Measurements from ENCODE around the gene ZNF580. TPM values are rescaled to one million over a fixed set of nuclear protein-coding genes. Genes with fewer than 3 reads are reported as not detected.

Gene ZNF580
- total RNA-seq, 2 donors from 2014 or later = 49.7 to 70.5 TPM

DNA sequence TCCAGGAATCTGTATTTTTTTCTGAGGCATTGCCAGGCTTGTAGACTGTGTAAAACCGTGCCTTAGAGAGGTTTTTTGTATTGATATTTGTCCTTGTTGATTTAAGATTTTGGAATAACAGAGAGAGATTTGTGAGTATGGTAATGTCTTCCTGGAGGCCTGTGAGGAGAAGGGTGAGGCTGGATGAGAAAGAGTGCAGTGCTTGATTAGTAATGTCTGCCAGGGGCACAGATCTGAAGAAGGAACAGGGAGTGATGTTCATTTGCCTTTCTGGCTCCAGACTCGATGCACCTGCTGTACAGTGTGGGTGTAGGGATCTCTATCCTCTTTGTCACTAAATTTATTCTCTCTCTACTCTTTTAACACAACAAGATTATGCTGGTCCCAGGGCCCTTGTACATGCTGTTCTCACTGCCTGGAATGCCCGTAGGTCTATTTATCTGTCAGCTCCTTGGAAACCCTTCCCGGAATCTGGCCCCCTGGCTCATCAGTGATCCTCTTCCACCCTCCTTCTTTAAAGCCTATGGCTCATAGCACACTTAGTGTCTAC, 45.7 kb upstream of the ZNF580 start:
- Histone ChIP-seq H3K27ac (no peak overlapping the region), H3K36me3 (no peaks in the 10 kb centered on the region), H3K9me3 (no peaks in the 10 kb centered on the region), H3K27me3 (replicated peaks; ENCODE audit: insufficient read depth) (no peaks in the 10 kb centered on the region), H3K4me1 (replicated peaks) (no peaks in the 10 kb centered on the region), H3K4me3 (no peak overlapping the region)
- 85% methylated on average over 4 of the region's 4 CpGs for WGBS
- intact Hi-C loops (cut with DNase I) = no loop called here
- DNase-seq (ENCODE audit: low spot score) = no peak
- no peak for TF ChIP-seq POLR2AphosphoS5 (IDR thresholded peaks at IDR 0.05)
- TF ChIP-seq POLR2A (IDR thresholded peaks at IDR 0.05) = no peak
- TF ChIP-seq, protein P1, sequence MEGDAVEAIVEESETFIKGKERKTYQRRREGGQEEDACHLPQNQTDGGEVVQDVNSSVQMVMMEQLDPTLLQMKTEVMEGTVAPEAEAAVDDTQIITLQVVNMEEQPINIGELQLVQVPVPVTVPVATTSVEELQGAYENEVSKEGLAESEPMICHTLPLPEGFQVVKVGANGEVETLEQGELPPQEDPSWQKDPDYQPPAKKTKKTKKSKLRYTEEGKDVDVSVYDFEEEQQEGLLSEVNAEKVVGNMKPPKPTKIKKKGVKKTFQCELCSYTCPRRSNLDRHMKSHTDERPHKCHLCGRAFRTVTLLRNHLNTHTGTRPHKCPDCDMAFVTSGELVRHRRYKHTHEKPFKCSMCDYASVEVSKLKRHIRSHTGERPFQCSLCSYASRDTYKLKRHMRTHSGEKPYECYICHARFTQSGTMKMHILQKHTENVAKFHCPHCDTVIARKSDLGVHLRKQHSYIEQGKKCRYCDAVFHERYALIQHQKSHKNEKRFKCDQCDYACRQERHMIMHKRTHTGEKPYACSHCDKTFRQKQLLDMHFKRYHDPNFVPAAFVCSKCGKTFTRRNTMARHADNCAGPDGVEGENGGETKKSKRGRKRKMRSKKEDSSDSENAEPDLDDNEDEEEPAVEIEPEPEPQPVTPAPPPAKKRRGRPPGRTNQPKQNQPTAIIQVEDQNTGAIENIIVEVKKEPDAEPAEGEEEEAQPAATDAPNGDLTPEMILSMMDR (IDR thresholded peaks at IDR 0.05) = no peak

DNA sequence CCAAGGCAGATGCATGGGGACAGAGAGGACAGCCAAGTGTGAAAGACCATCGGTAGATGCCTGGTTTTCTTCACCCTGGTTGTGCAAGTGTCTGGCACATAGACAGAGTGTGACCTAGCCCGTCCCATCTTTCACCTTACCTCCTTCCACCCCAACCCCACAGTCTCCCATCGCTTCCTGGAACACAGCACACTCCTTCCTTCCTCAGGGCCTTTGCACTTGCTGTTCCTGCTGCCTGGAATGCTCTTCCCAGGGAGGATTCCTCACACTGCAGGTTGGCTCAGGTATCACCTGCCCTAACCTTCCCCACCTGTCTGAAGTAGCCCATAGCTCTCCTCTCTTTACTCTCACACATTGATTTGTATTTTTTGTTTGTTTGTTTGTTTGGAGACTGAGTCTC, 44.5 kb upstream of the ZNF580 start:
- DNase-seq (ENCODE audit: low spot score) = no peak
- Histone ChIP-seq H3K4me1 (replicated peaks) (peaks cover 4% of the 10 kb centered on the region), H3K36me3 (no peaks in the 10 kb centered on the region), H3K4me3 (no peak overlapping the region), H3K27ac (no peak overlapping the region), H3K9me3 (no peaks in the 10 kb centered on the region), H3K27me3 (replicated peaks; ENCODE audit: insufficient read depth) (no peaks in the 10 kb centered on the region)
- TF ChIP-seq, protein P1 (IDR thresholded peaks at IDR 0.05) = no peak
- intact Hi-C loops (cut with DNase I) = no loop called here
- 98% methylated on average over 3 of the region's 3 CpGs for whole genome bisulfite sequencing

GRCh38 chr19:55597501-55597921, 43.3 kb upstream of the ZNF580 start:
- 95% methylated on average over 30 of the region's 30 CpGs for WGBS
- H3K27me3 ChIP-seq (replicated peaks; ENCODE audit: insufficient read depth) = no peaks in the 10 kb centered on the region
- no peak overlapping the region for H3K27ac ChIP-seq
- H3K36me3 ChIP-seq = no peaks in the 10 kb centered on the region
- TF ChIP-seq POLR2AphosphoS5 (IDR thresholded peaks at IDR 0.05) (no peak), POLR2A (IDR thresholded peaks at IDR 0.05) (no peak)
- TF ChIP-seq, protein P1 (IDR thresholded peaks at IDR 0.05) = no peak
- DNase-seq (ENCODE audit: low spot score) = no peak
- peaks cover 4% of the 10 kb centered on the region for H3K4me1 ChIP-seq (replicated peaks)
- H3K9me3 ChIP-seq = no peaks in the 10 kb centered on the region
- intact Hi-C loops (cut with DNase I) = no loop called here
- H3K4me3 ChIP-seq = no peak overlapping the region

- no peaks in the 10 kb centered on the region for H3K36me3 ChIP-seq
These were observed 42.8 kb upstream of the ZNF580 start for GRCh38 chr19:55598034-55598433.

More at GRCh38 chr19:55598034-55598433, 42.8 kb upstream of the ZNF580 start:
- TF ChIP-seq, protein P1 (IDR thresholded peaks at IDR 0.05) = no peak
- no peak for TF ChIP-seq POLR2AphosphoS5 (IDR thresholded peaks at IDR 0.05)
- no peak for TF ChIP-seq POLR2A (IDR thresholded peaks at IDR 0.05)
- H3K9me3 ChIP-seq = no peaks in the 10 kb centered on the region
- no peak overlapping the region for H3K4me3 ChIP-seq
- DNase-seq (ENCODE audit: low spot score) = no peak
- H3K4me1 ChIP-seq (replicated peaks) = peaks cover 4% of the 10 kb centered on the region
- WGBS = 84% methylated on average over 9 of the region's 9 CpGs
- no peaks in the 10 kb centered on the region for H3K27me3 ChIP-seq (replicated peaks; ENCODE audit: insufficient read depth)
- intact Hi-C loops (cut with DNase I) = no loop called here
- no peak overlapping the region for H3K27ac ChIP-seq

Measured in prostate gland (tissue), 2 donors.